ENCODE data around the gene EML2.
"Not testable (repeated sequence)": the region's sequence is repeated elsewhere in the genome, so short reads cannot be mapped to it uniquely, and the experiment has no call there.

The EML2 gene, protein sequence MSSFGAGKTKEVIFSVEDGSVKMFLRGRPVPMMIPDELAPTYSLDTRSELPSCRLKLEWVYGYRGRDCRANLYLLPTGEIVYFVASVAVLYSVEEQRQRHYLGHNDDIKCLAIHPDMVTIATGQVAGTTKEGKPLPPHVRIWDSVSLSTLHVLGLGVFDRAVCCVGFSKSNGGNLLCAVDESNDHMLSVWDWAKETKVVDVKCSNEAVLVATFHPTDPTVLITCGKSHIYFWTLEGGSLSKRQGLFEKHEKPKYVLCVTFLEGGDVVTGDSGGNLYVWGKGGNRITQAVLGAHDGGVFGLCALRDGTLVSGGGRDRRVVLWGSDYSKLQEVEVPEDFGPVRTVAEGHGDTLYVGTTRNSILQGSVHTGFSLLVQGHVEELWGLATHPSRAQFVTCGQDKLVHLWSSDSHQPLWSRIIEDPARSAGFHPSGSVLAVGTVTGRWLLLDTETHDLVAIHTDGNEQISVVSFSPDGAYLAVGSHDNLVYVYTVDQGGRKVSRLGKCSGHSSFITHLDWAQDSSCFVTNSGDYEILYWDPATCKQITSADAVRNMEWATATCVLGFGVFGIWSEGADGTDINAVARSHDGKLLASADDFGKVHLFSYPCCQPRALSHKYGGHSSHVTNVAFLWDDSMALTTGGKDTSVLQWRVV

DNA sequence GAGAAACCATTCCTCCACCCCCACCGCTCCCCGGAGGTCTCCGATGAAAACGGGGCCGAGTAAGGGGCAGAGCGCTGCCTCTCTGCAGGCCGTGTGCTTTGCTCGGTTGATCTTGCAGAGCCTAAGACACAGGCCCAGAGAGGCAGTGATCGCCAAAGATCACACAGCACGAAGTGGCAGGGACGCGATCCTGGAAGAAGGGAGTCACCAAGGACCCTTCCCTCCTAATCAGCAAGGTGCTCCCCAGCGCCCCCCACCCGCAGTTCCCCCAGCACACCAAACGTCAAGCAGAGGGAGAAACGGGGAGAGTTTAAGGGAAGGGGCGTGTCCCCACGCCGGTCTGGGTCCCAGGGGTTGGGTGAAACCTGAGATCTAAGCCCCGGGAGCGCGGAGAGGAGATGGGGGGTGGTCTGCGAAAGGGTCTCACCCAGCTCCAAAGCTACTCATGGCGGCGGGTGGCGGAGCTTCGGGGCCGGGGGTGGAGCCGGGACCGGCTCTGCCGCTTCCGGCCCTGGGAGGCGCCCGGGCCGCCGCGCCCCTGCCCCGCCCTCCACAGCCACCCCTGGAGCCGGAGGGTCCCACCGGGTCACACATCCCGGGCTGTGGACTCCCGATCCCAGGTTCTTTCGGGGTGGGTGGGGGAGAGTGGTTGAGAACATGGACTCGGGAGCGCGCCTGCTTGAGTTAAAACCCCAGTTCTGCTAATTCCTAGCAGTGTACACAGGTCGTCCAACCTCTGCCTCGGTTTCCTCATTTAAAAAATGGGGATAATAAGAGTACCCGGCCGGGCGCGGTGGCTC lies at the start of gene EML2:
EML2 (minus strand) TSS at position 468 of the 800 bp plus-strand sequence; CDS start at position 447, 21 bp downstream.
- DNase-seq (ENCODE audit: low spot score): peak; percentile 53

DNA sequence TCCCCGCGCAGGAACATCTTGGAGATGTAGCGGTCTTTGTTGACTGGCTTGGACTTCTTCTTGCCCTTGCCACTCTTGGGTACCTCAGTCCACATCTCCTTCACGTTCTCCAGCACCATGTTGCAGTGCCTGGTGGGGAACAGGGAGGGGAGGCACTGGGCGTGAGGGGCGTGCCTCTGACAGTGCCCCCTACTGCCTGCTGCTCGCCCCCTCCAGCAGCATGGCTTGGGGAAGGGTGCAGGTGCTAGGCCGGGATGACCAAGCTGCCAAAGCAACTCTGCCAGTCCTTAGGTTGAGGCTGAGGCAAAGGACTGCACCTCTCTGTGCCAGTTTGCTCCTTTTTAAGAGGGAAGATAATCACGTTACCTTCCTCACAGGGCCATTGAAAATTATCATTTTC lies 48.4 kb upstream of the EML2 start:
- DNase-seq (ENCODE audit: low spot score): no peak

DNA sequence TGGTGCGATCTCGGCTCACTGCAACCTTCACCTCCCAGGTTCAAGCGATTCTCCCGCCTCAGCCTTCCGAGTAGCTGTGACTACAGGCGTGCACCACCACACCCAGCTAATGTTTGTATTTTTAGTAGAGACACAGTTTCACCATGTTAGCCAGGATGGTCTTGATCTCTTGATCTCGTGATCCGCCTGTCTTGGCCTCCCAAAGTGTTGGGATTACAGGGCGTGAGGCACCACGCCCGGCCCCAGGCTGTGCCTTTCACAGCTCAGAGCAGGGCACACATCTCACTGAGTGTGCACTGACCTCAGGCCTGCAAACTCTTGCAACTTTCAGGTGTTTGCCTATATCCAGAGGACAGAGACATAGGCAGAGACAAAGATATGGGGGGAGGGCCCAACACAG lies 45.8 kb upstream of the EML2 start:
- DNase-seq (ENCODE audit: low spot score): not testable (repeated sequence)

DNA sequence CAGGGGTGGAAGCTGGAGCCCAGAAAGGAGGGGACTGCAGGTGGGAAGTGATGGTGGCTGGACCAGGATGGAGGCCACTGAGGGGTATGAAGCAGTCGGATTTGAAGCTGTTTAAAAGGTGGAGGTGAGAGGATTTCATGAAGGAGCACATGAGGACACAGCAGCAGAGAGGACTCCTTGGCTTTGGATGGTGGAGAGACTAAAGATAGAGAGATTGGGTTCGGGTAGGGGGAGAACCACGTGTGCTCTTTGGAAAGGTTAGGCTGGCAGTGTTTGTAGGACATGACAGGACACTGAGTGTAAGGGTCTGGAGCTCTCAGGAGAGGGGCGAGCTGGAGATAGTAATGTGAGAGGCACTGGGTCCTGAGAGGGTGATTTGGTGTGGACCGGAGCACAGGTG lies 43.7 kb upstream of the EML2 start:
- DNase-seq (ENCODE audit: low spot score): no peak

DNA sequence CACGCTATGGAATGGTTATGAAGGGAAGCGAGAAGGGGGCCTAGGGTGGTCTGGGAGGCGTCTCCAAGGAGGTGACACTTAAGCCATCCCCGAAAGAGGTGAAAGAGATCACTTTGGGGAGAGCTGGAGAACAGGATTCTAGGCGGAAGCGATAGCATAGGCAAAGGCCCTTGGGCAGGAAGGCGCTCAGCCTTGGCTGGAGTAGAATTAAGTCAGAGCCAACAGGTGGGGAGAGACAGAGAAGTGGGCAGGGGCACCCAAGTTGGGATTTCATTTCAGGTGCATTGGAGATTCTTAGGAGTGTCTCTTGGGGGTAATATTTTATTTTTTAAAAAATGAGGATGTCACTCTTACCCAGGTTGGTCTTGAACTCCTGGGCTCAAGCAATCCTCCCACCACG lies 42.9 kb upstream of the EML2 start:
- DNase-seq (ENCODE audit: low spot score): no peak

DNA sequence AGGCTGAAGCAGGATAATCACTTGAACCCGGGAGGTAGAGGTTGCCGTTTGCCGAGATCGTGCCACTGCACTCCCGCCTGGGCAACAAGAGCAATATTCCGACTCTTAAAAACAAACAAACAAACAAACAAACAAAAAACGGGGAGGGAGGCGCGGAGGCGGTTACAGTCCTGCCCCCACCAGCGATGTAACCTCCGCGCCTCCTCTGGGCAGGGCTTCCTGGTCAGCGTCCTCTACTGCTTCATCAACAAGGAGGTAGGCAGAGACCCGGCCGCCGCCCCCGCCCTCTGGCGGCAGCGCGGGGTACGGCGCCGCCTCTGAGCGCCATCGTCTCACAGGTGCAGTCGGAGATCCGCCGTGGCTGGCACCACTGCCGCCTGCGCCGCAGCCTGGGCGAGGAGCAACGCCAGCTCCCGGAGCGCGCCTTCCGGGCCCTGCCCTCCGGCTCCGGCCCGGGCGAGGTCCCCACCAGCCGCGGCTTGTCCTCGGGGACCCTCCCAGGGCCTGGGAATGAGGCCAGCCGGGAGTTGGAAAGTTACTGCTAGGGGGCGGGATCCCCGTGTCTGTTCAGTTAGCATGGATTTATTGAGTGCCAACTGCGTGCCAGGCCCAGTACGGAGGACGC lies 42.3 kb upstream of the EML2 start:
- peak; percentile 89 for DNase-seq (ENCODE audit: low spot score)

DNA sequence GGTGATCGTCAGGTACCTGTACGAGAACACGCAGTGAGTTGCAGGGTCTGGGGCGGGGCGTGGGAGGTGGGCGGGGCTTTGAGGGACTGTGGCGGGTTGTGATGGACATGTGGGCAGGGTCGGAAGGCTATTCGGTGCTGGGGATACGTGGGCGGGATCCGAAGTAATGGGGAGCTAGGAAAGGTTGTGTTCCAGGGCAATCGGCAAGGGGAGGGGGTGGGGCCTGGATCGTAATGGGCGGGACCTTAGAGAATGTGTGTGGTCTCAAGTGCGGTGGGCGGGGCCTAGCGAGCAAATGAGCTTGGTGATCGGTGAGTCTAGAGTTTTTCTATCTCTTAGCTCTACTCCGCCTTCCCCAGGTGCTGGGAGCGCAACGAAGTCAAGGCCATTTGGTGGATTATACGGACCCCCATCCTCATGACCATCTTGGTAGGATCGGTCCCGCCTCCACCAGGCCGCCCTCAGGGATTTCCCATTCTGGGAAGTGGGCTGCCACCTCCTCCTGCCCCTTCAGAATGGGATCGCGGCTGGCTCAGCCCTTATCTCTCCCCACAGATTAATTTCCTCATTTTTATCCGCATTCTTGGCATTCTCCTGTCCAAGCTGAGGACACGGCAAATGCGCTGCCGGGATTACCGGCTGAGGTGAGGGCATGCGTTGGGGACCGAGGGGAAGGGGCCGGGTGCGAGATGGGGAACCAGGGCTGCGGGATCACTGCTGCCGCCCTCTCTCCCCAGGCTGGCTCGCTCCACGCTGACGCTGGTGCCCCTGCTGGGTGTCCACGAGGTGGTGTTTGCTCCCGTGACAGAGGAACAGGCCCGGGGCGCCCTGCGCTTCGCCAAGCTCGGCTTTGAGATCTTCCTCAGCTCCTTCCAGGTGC lies 38.4 kb upstream of the EML2 start:
- peak; percentile 48 for DNase-seq (ENCODE audit: low spot score)

DNA sequence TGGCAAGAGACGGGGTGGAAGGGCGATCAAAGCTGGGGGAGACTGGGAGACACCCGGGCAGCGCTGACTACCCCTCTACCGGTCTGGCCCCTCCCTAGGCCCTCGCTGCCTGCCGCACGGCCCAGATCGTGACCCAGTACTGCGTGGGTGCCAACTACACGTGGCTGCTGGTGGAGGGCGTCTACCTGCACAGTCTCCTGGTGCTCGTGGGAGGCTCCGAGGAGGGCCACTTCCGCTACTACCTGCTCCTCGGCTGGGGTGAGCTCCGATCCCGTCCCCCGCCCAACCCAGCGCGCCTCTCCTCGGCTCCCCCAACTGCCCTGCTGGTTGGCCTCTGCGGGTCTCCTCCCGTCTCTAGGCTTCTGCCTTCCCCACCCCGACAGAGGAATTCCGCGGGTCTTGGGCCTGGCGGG lies 37.7 kb upstream of the EML2 start:
- DNase-seq (ENCODE audit: low spot score): no peak

DNA sequence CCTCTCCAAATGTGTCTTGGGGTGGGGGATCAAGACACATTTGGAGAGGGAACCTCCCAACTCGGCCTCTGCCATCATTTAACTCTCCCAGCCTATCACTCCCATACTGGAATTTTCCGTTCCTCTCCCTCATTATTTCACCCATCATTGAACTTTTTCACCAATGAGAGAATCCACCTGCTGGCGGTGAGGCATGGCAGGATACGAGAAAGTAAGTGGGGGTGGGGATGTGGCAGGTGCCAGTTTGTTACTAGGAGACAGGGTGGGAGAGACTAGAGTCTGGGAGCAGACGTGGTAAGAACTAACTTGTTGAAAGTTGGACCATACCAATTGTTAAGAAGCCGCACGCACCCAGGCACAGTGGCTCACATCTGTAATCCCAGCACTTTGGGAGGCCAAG lies 35.7 kb upstream of the EML2 start:
- no peak for DNase-seq (ENCODE audit: low spot score)

DNA sequence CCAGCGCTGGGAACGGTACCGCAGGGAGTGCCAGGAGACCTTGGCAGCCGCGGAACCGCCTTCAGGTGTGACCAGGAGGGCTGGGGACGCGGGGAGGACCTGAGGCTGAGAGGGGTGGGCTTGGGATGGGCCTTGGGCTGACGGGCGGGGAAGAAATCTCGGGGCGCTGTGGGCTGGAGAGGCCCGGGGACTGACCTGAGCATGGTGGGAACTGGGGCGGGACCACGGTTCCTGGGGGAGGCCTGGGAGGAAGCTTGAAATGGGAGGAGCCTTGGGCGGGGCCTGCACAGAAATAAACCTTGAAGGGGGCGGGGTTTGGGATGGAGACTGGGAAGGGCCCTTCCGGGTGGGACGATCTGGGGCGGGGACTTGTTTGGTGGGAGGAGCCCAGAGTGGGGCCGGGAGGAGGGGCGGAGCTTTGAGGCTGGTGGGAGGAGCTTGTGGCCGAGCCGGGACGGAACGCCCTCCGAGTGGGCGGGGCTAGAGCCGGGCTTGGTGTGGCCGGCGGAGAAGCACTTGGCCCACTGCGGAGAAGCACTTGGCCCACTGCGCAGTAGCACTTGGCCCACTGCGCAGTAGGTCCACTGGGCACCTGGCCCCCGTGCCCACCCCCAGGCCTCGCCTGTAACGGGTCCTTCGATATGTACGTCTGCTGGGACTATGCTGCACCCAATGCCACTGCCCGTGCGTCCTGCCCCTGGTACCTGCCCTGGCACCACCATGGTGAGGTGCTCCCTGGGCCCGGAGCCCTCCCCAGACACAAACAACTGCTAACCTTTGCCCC lies 31.7 kb upstream of the EML2 start:
- DNase-seq (ENCODE audit: low spot score): peak; percentile 77

DNA sequence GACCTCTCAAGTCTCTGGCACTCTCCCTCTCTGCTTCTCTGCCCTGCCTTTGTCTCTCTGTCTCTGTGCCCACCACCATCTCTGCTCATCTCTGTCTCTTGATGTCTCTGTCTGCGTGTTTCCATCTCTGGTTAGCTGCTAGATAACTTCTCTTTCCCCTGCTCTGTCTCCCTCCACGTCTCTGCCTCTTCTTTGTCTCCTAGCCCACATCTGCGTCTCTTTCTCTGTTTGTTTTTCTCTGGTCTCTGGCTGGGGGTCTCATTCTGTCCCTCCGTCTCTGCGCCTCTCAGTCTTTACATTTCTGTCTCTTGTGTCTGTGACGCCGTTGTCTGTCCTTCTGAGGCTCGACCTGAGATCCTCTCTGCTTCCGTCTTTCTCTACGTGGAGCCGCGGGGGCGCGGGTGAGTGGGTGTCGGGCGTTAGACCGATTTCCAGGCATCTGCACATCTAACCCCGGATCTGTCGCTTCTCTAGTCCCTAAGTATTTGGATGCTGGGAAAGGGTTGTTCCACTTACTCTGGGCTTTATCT lies 29.2 kb upstream of the EML2 start:
- no peak for DNase-seq (ENCODE audit: low spot score)

DNA sequence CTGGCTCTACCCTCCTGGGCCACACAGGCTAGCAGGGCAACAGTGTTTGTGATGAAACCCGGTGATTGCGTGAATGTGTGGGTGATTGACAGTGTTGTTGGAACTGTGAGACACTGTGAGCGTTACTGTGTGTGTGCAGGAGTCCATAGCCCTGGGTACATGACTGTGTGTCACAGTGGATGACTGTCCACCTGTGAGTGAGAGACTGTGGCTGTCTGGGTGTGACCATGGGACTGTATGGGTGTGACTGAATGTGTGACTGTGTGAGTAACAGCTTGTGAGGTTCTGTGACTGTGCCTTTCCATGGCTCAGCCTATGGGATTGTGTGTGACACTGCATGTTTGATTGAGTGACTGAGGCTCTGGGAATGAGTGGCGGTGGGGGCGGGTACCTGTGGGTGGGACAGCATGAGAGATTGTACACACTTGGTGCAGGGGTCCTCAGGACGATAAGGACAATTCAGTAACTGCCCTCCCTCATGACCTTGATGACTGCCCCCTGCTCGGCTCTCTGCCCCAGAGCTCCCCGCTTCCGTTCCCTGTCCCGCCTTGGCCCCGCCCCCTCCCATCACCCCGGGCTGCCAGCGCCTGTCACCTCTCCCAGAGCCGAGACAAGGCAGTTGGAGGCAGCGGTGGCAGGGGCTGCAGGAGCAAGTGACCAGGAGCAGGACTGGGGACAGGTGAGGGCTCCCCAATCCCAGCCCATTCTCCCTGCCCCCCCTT lies 28.6 kb upstream of the EML2 start, which contains the start of gene GIPR:
GIPR (plus strand) TSS at position 602 of the 722 bp plus-strand sequence. CDS start 1,300 bp downstream, outside the sequence.
- DNase-seq (ENCODE audit: low spot score): peak; percentile 56

DNA sequence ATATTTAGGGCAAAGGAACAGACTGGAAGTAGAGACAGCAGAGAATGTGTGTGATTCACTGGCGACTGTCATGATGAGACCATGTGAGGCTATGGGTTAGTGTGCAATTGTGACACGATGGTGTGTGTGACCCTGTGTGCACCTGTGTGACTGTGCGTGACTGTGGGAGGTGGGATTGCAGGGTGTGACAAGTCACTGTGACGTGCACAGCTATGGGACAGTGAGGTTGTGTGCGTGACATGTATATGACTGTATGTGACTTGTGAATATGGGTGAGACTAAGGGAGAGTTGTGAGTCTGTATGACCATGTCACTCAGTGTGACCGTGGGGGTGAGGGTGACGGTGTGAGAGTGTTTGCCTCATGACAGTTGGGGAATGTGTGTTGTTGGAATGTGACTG lies 25.4 kb upstream of the EML2 start:
- peak; percentile 6 for DNase-seq (ENCODE audit: low spot score)

DNA sequence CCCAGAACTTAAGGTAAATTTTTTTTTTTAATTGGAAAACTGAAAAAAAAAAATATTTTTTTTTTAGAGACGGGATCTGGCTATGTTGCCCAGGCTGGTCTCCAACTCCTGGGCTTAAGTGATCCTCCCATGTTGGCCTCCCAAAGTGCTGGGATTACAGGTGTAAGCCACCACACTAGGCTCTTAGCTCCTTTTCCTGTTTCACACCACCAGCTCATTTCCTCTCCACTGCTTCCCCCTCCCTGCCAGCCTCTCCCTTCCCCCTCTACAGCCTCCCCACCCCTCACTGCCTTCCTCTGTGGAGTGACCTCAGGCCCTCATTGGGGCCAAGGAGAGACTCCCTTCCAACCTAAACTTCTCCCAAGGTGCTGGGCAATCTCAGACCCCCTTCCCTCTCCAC lies 24.6 kb upstream of the EML2 start:
- peak; percentile 0 for DNase-seq (ENCODE audit: low spot score)

DNA sequence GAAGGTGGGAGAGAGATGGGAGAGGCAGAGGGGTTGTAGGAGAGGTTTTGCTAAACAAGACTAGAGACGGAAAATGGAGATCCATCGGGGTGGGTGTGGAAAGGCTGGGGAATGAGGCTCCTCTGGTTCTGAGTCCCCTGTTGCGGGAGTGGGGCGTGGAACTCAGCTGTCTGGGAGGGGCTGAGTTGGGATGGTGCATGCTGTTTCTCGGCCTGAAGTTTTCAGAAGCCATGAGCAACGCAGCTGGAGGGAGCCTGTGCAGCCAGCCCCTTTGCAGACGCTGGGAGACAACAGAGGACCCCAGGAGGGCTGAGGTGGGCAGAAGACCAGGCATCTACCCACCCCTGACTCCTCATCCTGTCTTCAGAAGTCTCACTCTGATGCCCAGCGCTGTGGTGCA lies 21.4 kb upstream of the EML2 start:
- no peak for DNase-seq (ENCODE audit: low spot score)

DNA sequence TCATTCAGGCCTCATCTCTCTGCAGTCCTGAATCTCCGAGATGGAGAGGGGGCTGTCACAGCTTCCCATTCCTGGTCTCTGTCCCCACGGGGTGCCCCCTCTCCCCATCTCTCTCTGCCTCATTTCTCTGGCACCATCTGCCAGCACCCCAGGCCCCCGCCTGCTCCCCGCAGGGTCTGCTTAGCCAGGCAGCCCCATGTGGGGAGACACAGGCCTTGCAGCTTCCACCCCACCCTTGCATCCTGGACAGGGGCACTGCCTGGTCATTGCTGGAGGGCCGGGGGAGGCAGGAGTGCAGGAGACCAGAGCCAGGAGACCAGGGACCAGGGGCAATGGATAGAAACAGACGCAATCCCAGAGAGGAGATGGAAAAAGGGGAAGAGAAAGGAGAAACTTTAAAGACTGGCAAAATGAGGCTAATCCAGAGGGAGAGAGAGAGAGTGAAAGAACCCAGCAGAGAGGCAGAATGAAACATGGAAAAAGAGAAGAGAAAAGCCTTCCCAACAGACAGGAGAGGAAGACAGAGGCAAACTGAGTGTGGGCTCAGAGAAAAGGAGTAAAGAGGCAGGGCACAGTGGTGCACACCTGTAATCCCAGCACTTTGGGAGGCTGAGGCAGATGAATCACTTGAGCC lies 20.0 kb upstream of the EML2 start:
- DNase-seq (ENCODE audit: low spot score): no peak

DNA sequence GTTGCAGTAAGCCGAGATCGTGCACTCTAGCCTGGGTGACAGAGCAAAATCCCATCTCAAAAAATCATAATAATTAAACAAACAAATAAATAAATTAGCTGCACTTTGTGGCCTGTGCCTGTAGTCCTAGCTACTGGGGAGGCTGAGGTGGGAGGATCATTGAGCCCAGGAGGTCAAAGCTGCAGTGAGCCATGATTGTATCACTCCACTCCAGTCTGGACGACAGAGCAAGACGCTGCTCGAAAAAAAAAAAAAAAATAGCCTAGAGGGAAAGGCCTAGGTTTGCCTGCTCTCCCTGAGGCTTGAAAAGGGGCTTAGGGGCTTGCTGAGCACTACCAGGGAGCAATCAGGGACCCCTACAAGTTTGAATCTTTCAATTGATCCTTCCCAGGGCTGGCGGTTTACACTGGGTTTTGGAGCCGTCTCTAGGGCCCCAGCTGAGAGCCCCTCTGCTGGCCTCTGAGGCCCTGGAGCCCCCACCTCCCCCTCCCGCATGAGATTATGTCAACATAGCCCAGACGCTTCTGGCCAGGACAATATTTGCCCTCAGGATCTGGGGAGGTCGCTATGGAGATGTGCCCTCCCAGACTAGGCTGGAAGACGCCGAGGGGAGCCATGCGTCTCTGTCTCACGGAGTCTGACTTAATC lies 18.4 kb upstream of the EML2 start:
- DNase-seq (ENCODE audit: low spot score): no peak

DNA sequence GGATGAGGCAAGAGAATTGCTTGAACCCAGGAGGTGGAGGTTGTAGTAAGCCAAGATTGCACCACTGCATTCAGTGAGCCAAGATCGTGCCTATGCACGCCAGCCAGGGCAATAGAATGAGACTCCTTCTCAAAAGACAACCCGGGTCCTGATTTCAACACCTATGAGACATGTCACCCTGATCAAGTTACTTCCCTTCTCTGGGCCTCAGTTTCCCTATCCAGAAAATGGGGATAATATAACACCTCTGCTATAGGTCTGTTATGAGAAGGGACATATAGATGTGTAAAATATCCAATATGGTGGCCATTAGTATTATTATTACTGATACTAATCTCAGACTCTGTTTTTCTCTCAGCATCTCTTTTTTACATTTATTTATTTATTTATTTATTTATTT lies 15.9 kb upstream of the EML2 start:
- no peak for DNase-seq (ENCODE audit: low spot score)

Measured in AG08395 (cell line).